Measurements from ENCODE around the gene LTBP4.

LTBP4 gene

GRCh38 chr19:40622773-40623075 lies 21.6 kb downstream of the LTBP4 start:
- no peak for TF ChIP-seq REST (IDR thresholded peaks at IDR 0.05; ENCODE audit: insufficient read depth in 1 of 2, low read depth in 2 of 2, low read length in 2 of 2)
- no peak; the same call in 1 of the 2 replicates for TF ChIP-seq POLR2AphosphoS5 (IDR thresholded peaks at IDR 0.05; ENCODE audit: low read depth, low read length)
- TF ChIP-seq SIN3A (IDR thresholded peaks at IDR 0.05; ENCODE audit: borderline replicate concordance, insufficient read depth, low read length) = no peak
- TF ChIP-seq TAF1 (IDR thresholded peaks at IDR 0.05; ENCODE audit: borderline replicate concordance, insufficient read depth, low read length) = no peak
- no peak for TF ChIP-seq FOXP2 (optimal IDR thresholded peaks at IDR 0.05; ENCODE audit: borderline replicate concordance, extremely low read depth, extremely low read length, insufficient read depth)

DNA sequence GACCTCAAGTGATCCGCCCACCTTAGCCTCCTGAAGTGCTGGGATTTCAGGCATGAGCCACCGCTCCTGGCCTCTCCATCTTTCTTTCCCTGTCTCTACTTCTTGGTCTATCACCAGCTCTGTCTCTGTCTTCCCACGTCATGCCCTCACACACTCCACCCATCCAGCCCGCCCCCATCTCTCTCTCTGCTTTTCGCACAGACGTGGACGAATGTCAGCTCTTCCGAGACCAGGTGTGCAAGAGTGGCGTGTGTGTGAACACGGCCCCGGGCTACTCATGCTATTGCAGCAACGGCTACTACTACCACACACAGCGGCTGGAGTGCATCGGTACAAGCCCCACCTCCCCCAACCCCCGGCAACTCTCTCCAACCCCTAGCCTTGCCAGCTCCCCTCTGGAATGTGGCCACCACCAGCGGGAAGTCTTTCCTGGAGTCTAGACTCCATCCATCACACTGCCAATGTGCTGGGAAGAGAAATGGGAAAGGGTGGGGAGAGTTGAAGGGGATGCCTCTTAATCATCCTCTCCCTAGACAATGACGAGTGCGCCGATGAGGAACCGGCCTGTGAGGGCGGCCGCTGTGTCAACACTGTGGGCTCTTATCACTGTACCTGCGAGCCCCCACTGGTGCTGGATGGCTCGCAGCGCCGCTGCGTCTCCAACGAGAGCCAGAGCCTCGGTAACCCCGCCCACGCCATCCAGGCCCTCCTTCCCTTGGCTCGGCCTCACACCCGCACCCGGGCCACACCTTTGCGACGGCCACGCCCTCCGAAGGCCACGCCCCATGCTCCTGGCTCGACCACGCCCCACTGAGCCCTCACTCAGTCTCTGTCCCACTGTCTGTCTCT lies 22.5 kb downstream of the LTBP4 start:
- peak; percentile 74 for TF ChIP-seq FOXP2 (optimal IDR thresholded peaks at IDR 0.05; ENCODE audit: borderline replicate concordance, extremely low read depth, extremely low read length, insufficient read depth)
- no peak for TF ChIP-seq REST (IDR thresholded peaks at IDR 0.05; ENCODE audit: insufficient read depth in 1 of 2, low read depth in 2 of 2, low read length in 2 of 2)

DNA sequence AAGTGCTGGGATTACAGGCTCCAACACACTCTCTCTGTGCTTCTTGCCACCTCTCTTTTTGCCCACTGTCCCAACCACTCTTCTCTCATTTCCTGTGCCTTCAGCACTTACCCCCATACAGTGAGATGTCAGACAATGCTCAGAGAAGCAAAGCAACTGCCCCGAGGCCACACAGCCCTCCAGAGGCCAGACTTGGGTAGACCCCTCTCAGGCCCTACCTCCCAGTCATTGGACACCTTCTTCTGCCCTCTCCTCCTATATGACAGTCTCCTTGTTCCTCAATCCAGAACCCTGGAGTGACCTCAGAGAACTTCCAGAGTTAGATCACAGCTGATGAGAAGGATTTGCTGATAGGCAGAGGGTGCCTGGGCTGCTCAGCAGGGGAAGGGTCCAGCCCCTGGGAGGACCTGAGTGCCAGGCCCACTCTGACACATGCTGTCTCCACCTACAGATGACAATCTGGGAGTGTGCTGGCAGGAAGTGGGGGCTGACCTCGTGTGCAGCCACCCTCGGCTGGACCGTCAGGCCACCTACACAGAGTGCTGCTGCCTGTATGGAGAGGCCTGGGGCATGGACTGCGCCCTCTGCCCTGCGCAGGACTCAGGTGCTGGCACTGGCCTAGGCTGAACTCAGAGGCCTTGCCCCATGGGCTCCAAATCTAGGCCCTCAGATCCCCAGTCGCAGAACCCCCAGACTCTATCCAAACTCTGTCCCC lies 24.4 kb downstream of the LTBP4 start:
- no peak for TF ChIP-seq TAF1 (IDR thresholded peaks at IDR 0.05; ENCODE audit: borderline replicate concordance, insufficient read depth, low read length)
- TF ChIP-seq REST (IDR thresholded peaks at IDR 0.05; ENCODE audit: insufficient read depth in 1 of 2, low read depth in 2 of 2, low read length in 2 of 2) = no peak
- peak; percentile 29; the same call in 1 of the 2 replicates for TF ChIP-seq POLR2AphosphoS5 (IDR thresholded peaks at IDR 0.05; ENCODE audit: low read depth, low read length)
- no peak for TF ChIP-seq FOXP2 (optimal IDR thresholded peaks at IDR 0.05; ENCODE audit: borderline replicate concordance, extremely low read depth, extremely low read length, insufficient read depth)
- TF ChIP-seq SIN3A (IDR thresholded peaks at IDR 0.05; ENCODE audit: borderline replicate concordance, insufficient read depth, low read length) = no peak

GRCh38 chr19:40626918-40627317 lies 25.7 kb downstream of the LTBP4 start:
- TF ChIP-seq SIN3A (IDR thresholded peaks at IDR 0.05; ENCODE audit: borderline replicate concordance, insufficient read depth, low read length) (no peak), FOXP2 (optimal IDR thresholded peaks at IDR 0.05; ENCODE audit: borderline replicate concordance, extremely low read depth, extremely low read length, insufficient read depth) (no peak), TAF1 (IDR thresholded peaks at IDR 0.05; ENCODE audit: borderline replicate concordance, insufficient read depth, low read length) (no peak), POLR2AphosphoS5 (IDR thresholded peaks at IDR 0.05; ENCODE audit: low read depth, low read length) (no peak), REST (IDR thresholded peaks at IDR 0.05; ENCODE audit: insufficient read depth in 1 of 2, low read depth in 2 of 2, low read length in 2 of 2) (no peak)
